ENCODE data around the gene C19orf12.

The C19orf12 gene

GRCh38 chr19:29714953-29715700, at the start of gene C19orf12:
TSS of gene C19orf12 (minus strand) at chr19:29715261. CDS start at chr19:29708413, 6,848 bp downstream.
- peak; percentile 39 to 67 for DNase-seq (ENCODE audit: low read depth in 2 of 2)

GRCh38 chr19:29764361-29764760, 49.3 kb upstream of the C19orf12 start:
- DNase-seq (ENCODE audit: low read depth in 2 of 2), result no peak

GRCh38 chr19:29763196-29763595, 48.1 kb upstream of the C19orf12 start:
- DNase-seq (ENCODE audit: low read depth in 2 of 2), result no peak

GRCh38 chr19:29761575-29762232, 46.6 kb upstream of the C19orf12 start:
- DNase-seq (ENCODE audit: low read depth in 2 of 2), result no peak

GRCh38 chr19:29760752-29761502, 45.9 kb upstream of the C19orf12 start:
- DNase-seq (ENCODE audit: low read depth in 2 of 2), result no peak

GRCh38 chr19:29759359-29759758, 44.3 kb upstream of the C19orf12 start:
- no peak for DNase-seq (ENCODE audit: low read depth in 2 of 2)

GRCh38 chr19:29758863-29759262, 43.8 kb upstream of the C19orf12 start:
- DNase-seq (ENCODE audit: low read depth in 2 of 2), result no peak

GRCh38 chr19:29757551-29757950, 42.5 kb upstream of the C19orf12 start:
- no peak for DNase-seq (ENCODE audit: low read depth in 2 of 2)

- no peak for DNase-seq (ENCODE audit: low read depth in 2 of 2)
Measured at GRCh38 chr19:29753934-29754305, 38.9 kb upstream of the C19orf12 start.

DNA sequence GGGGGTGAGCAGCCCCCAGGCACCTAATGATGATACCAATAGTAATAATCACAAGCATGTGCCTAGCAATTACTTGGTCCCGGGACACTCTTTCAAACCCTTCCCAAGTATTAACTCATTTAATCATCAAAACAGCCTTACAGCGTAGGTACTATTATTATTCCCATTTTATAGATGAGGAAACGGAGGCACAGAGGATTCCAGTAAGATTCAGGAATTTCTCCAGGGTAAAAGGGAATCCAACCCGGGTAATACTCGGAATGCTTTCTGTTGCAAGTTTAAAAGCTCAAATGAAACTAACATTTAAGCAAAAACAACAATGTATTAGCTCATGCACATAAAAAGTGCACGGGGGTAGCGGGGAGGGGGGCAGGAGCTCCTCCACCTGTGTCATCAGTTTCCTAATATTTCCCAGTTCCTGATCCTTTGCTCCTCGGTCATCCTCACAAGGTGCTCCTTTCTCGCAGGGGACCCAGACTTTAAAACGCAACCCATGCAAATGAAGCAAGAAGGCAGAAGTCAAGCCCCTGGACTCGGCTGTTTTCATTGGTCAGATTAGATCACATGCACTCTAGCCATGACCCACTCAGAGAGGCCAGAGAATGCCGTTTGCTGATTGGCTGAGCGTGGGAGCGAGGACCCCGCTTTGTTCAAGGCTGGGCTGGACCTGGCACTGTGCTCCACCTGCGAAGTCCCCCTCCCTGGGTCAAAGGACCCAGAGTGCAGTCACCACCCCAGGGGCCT, 38.3 kb upstream of the C19orf12 start:
- DNase-seq (ENCODE audit: low read depth in 2 of 2), result no peak

- no peak for DNase-seq (ENCODE audit: low read depth in 2 of 2)
Measured at GRCh38 chr19:29752450-29753025, 37.5 kb upstream of the C19orf12 start.

DNA sequence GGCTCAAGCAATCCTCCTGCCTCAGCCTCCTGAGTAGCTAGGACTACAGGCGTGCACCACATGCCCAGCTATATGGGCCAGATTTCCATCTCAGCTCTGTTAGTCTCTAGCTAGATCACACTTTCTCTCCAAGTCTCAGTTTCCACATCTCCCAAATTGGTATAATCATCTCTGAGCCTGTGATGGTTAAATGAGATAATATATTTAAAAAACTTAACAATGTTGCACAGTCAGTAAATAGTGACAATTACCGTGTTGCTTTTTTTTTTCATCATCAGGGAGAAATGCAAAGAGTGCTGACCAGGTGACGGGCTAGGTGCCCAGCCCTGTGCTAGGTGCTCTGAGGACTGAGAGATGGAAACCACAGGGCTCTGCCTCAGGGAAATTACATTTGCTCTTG, 36.9 kb upstream of the C19orf12 start:
- DNase-seq (ENCODE audit: low read depth in 2 of 2), result no peak

DNA sequence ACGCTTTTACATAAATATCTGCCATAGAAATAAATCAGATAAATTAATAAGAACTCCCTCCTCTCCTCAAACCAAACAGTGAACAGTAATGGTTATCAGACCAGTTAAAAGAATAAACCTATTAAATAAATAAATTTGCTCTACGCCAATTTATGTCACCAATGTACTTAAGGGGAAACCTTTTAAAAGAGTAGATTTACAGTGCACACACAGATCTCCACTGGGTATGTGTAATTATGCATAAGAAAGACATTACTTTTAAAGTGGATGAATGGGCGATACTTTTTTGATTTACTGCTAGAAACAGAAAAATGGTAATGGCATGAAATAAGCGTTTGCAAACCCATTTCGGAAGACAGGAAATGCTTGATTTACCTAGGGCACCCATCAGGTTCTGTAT, 34.9 kb upstream of the C19orf12 start:
- DNase-seq (ENCODE audit: low read depth in 2 of 2), result no peak

- DNase-seq (ENCODE audit: low read depth in 2 of 2), result no peak
Measured at GRCh38 chr19:29748996-29749849, 34.2 kb upstream of the C19orf12 start.

DNA sequence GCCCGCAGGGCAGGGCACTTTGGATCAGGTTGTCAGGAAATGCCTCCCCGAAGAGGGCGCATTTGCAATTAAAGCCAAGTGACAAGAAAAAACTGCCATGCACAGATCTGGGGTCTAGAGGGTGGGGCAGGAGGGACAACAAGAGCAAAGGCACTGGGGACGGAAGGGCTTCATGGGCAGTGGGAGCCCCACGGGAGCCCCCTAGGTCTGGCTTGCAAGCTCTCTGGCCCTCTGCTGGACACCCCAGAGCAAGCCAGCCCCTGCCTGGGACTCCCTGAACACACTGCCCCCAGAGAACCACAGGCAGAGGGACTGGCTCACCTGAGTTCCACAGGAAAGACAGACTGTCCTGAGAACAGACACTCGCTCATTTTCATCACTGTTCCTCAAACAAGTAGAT, 30.2 kb upstream of the C19orf12 start:
- no peak for DNase-seq (ENCODE audit: low read depth in 2 of 2)

GRCh38 chr19:29743681-29744080, 28.6 kb upstream of the C19orf12 start:
- no peak for DNase-seq (ENCODE audit: low read depth in 2 of 2)

DNA sequence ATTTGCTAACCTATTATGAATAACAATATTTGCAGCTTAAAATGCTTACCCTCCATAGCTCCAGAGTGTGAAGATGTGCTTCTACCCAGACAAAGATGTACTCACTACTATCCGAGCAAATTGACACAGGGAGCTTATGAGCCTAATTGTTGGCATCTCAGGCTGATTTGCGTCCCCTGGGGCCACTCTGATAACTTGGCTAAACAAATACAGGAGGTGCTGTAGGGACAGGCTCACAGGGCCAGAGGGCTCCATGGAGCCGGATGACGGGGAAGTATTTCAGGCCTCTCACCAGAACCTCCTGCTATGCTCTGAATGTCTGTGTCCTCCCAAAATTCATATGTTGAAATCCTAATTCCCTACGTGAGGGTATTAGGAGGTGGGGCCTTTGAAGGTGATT, 26.7 kb upstream of the C19orf12 start:
- DNase-seq (ENCODE audit: low read depth in 2 of 2), result no peak

- no peak for DNase-seq (ENCODE audit: low read depth in 2 of 2)
Measured at GRCh38 chr19:29741226-29741625, 26.2 kb upstream of the C19orf12 start.

DNA sequence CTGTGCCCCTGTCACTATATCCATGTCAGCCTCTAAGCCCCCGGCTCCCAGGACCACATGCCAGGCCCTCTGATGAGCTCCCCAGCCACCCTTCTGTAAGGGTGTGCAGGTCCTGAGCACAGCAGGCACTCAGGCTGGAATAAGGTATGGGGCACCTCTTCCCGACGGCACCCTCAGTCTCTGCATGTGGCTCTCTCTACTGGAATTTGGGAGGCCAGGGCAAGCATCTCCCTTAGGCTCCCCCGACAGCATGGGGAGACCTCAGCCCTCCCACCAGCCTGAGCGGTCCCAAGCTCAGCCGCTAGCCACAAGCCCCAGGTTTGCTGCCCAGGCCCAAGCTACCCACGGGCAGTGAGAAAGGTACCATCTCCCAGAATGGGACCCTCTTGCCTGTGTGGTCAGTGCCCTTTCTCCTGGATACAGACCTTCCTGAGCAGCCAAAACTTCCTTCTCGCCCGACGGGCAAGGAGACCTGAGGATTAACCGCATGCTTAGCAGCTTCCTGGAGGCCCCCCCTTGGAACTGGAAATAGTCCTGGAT, 22.5 kb upstream of the C19orf12 start:
- DNase-seq (ENCODE audit: low read depth in 2 of 2), result no peak

- DNase-seq (ENCODE audit: low read depth in 2 of 2), result no peak
Measured at GRCh38 chr19:29735829-29736228, 20.8 kb upstream of the C19orf12 start.
